GM12878 (cell line): ENCODE data around the gene SEPHS2. TPM values are rescaled to one million over a fixed set of nuclear protein-coding genes. Genes with fewer than 3 reads are reported as not detected.

Source experiments
- ATAC-seq: fragments of 200-7000 bp; cut with Tn5 transposase; 3 replicates; pipeline ENCODE4 v1.9.1; 2020; ENCODE audit warnings: mild to moderate bottlenecking, moderate library complexity
- BruUV-seq: library from RNA; stranded (reverse); fragments of 400-500 nt; replicated peaks from 2 replicates; lab custom pipeline; 2021; lab: Mats Ljungman, UMichigan
- CTCF ChIA-PET: fragments of 300-600 bp; sonication (Branson Sonifier 250); formaldehyde crosslinking; extraction: SDS; loops from one replicate; lab custom pipeline; 2021; ENCODE audit warnings: inconsistent platforms; lab: Yijun Ruan, JAX
- POLR2A ChIA-PET: fragments of 350-600 bp; formaldehyde crosslinking; extraction: SDS; loops from one replicate; lab custom pipeline; 2021; ENCODE audit warnings: inconsistent platforms; lab: Charles Lee
- RAD21 ChIA-PET: fragments of 300-600 bp; sonication (Branson Sonifier 250); formaldehyde crosslinking; loops from one replicate; lab custom pipeline; 2023; ENCODE audit warnings: antibody characterized with exemption; ENCODE audit not compliant: unreplicated experiment; lab: Charles Lee
- SMC1A ChIA-PET: fragments of 300-600 bp; sonication (Branson Sonifier 250); formaldehyde crosslinking; loops from one replicate; lab custom pipeline; 2023; ENCODE audit not compliant: unreplicated experiment, uncharacterized antibody; lab: Charles Lee
- DNase-seq: peaks from one replicate; pipeline ENCODE4 v3.0.0-alpha.2; 2011; ENCODE audit warnings: low read depth, low spot score
- FAIRE-seq: peaks from 3 replicates; lab custom pipeline; 2011; peaks lifted over from hg19 to GRCh38; lab: Jason Lieb, UNC
- H2AFZ ChIP-seq: 2 replicates; pipeline ENCODE4 v1.6.0; 2011; ENCODE audit warnings: low read depth, low read length, control low read depth; ENCODE audit not compliant: control insufficient read depth
- H3K27ac ChIP-seq: 2 replicates; pipeline ENCODE4 v1.5.1; 2011; ENCODE audit warnings: control low read depth; ENCODE audit not compliant: control insufficient read depth, insufficient read depth
- H3K27me3 ChIP-seq, 2 experiments: replicated peaks in 1 of 2; 2 replicates each; pipeline versions ENCODE4 v1.6.0 to v1.6.1; 2011; ENCODE audit warnings: low read length in 1 of 2; ENCODE audit not compliant: control insufficient read depth in 2 of 2, insufficient read depth in 2 of 2
- H3K36me3 ChIP-seq, 2 experiments: 2 replicates each; pipeline ENCODE4 v1.5.1; 2011; ENCODE audit warnings: low read length in 1 of 2; ENCODE audit not compliant: control insufficient read depth in 2 of 2, insufficient read depth in 2 of 2
- H3K4me1 ChIP-seq: 2 replicates; pipeline ENCODE4 v1.6.1; 2011; ENCODE audit warnings: mild to moderate bottlenecking, low read length, moderate library complexity, mixed read lengths; ENCODE audit not compliant: control insufficient read depth, insufficient read depth
- H3K4me2 ChIP-seq: 2 replicates; pipeline ENCODE4 v1.6.0; 2011; ENCODE audit warnings: control low read depth; ENCODE audit not compliant: control insufficient read depth, insufficient read depth
- H3K4me3 ChIP-seq: fragments of 200-600 bp; sonication (generic); 2 replicates; pipeline ENCODE4 v1.5.1; 2016
- H3K79me2 ChIP-seq: 2 replicates; pipeline ENCODE4 v1.6.0; 2011; ENCODE audit warnings: low read length; ENCODE audit not compliant: control insufficient read depth, insufficient read depth
- H3K9ac ChIP-seq: 2 replicates; pipeline ENCODE4 v1.8.0; 2011; ENCODE audit warnings: low read length, control low read depth, mixed read lengths; ENCODE audit not compliant: control insufficient read depth, insufficient read depth
- H3K9me3 ChIP-seq: replicated peaks from 3 replicates; pipeline ENCODE4 v1.5.1; 2011; ENCODE audit warnings: mild to moderate bottlenecking, low read length; ENCODE audit not compliant: control insufficient read depth, insufficient read depth
- H4K20me1 ChIP-seq: 2 replicates; pipeline ENCODE4 v1.6.0; 2011; ENCODE audit not compliant: control insufficient read depth, insufficient read depth
- MLLT1 ChIP-seq: fragments of 450-650 bp; IDR thresholded peaks from 2 replicates; pipeline ENCODE4 v1.6.1; 2016; ENCODE audit warnings: mild to moderate bottlenecking
- POU2F2 ChIP-seq: IDR thresholded peaks from 3 replicates; pipeline ENCODE4 v1.6.1; 2011; ENCODE audit warnings: low read depth, mild to moderate bottlenecking, low read length, borderline replicate concordance
- RELA ChIP-seq: fragments of 450-650 bp; IDR thresholded peaks from 2 replicates; pipeline ENCODE4 v1.8.0; 2014; ENCODE audit warnings: borderline replicate concordance; ENCODE audit not compliant: partially characterized antibody
- WGBS: methylation state at CpG from one replicate; pipeline ENCODE4 v1.1.6; 2016; ENCODE audit warnings: low lambda C conversion rate; ENCODE audit not compliant: insufficient replicate concordance, insufficient coverage; ENCODE audit errors: missing lambda C conversion rate; 5-methylcytosine and 5-hydroxymethylcytosine counted together
- in situ Hi-C: fragments of 300-500 bp; cut with MboI; formaldehyde crosslinking; loops from 9 replicates; pipeline ENCODE4 v1.14.3; 2018; ENCODE audit warnings: mixed read lengths
- intact Hi-C: fragments of 100-400 bp; cut with micrococcal nuclease; formaldehyde crosslinking; loops from one replicate; pipeline ENCODE4 v1.14.2; 2022; ENCODE audit not compliant: unreplicated experiment
- polyA plus RNA-seq, 11 experiments: library from polyadenylated mRNA; depleted of rRNA in 4 of 11; unstranded in 6 of 11; stranded (reverse) in 5 of 11; fragments of >200 nt; fragmentation: Nextera tagmentation in 4 of 11; fragmentation: Illumina TruSeq in 1 of 11; extraction: Ambion mirVana in 4 of 11; extraction: Trizol in 1 of 11; gene quantifications; 1 replicate in 1 of 11; 2 replicates in 10 of 11; pipeline versions ENCODE4 v1.2.1 to v1.2.3, GENCODE V29; 2011 to 2016; ENCODE audit warnings: inconsistent platforms in 2 of 11, missing spikeins in 2 of 11, low read depth in 1 of 11
- total RNA-seq, 4 experiments: library from RNA; depleted of rRNA in 3 of 4; stranded (reverse); fragments of >200 nt in 3 of 4; fragmentation: Illumina TruSeq in 1 of 4; extraction: Trizol in 1 of 4; gene quantifications; 2 replicates each; pipeline versions ENCODE4 v1.2.1 to v1.2.3, GENCODE V29; 2013 to 2021

SEPHS2 gene
- total and polyA plus RNA-seq, 10 of the 15 experiments (the other 5 are each of a cell fraction or from before 2014, with no cell fraction given) = 21.6 to 99.8 (median 72.9) TPM

- intact Hi-C loops (no loop called here), in situ Hi-C loops (loop anchor here (25.0 kb wide), 1 partner anchor 1413 kb away; no protein-coding TSS in a partner anchor)
- BruUV-seq = no TSS peak
- Histone ChIP-seq H3K4me2 (peak overlapping the region; percentile 95), H3K36me3 (peaks cover 4% of the 10 kb centered on the region in 2 experiments; a peak in 2 of 4 replicates), H4K20me1 (no peaks in the 10 kb centered on the region), H3K27me3 (no peaks in the 10 kb centered on the region), H3K79me2 (peaks cover 27% of the 10 kb centered on the region), H3K9ac (no peak overlapping the region), H3K27ac (no peak overlapping the region), H3K4me1 (peaks cover 34% of the 10 kb centered on the region), H3K4me3 (peak overlapping the region; percentile 96; the same call in 1 of the 2 replicates), H2AFZ (no peak overlapping the region), H3K9me3 (no peaks in the 10 kb centered on the region)
- WGBS = 97% methylated on average over 6 of the region's 7 CpGs
- DNase-seq = no peak
- ATAC-seq = no peak
- ChIA-PET RAD21 (interaction anchor here (0.9 to 11.0 kb wide), 7 partner anchors 16 to 61 kb away, joined by 3 to 307 read pairs (median 8); partner anchors contain the start of gene DCTPP1), CTCF (interaction anchor here (0.9 to 7.5 kb wide), 9 partner anchors 16 to 154 kb away, joined by 3 to 125 read pairs (median 13); partner anchors contain the start of genes DCTPP1 and ZNF747), POLR2A (interaction anchor here (2.1 to 11.0 kb wide), 3 partner anchors 17 to 53 kb away, joined by 12 to 367 read pairs (median 18); no protein-coding TSS in a partner anchor), SMC1A (interaction anchor here (1.2 to 11.2 kb wide), 5 partner anchors 22 to 60 kb away, joined by 3 to 431 read pairs (median 12); partner anchors contain the start of genes DCTPP1, SEPHS2 and ZNF747)
- TF ChIP-seq POU2F2 (no peak), RELA (no peak), MLLT1 (peak; percentile 96)
- no peak for FAIRE-seq
These were observed 29.0 kb upstream of the SEPHS2 start for GRCh38 chr16:30474684-30475083.
